IMR-90 (cell line): Measurements from ENCODE around the gene OPCML.

Source experiments
- BHLHE40 ChIP-seq: fragments of 150-350 bp; IDR thresholded peaks from 2 replicates; pipeline ENCODE4 v1.6.1; 2016; ENCODE audit warnings: mild to moderate bottlenecking, low read depth, low read length
- CEBPB ChIP-seq: IDR thresholded peaks from 2 replicates; pipeline ENCODE4 v1.6.1; 2012; ENCODE audit warnings: low read depth, low read length, improper control_type of control experiment
- CHD1 ChIP-seq: IDR thresholded peaks from 2 replicates; pipeline ENCODE4 v1.6.1; 2012; ENCODE audit warnings: low read depth, low read length, improper control_type of control experiment
- CTCF ChIP-seq: conservative IDR thresholded peaks from 2 replicates; pipeline ENCODE4 v1.5.1; 2012; ENCODE audit warnings: mild to moderate bottlenecking, low read depth, low read length, improper control_type of control experiment
- ELK1 ChIP-seq: fragments of 150-350 bp; IDR thresholded peaks from 2 replicates; pipeline ENCODE4 v1.6.1; 2016; ENCODE audit warnings: low read depth, mild to moderate bottlenecking, low read length, moderate library complexity, borderline replicate concordance
- MAFK ChIP-seq: IDR thresholded peaks from 2 replicates; pipeline ENCODE4 v1.6.1; 2012; ENCODE audit warnings: low read depth, low read length, improper control_type of control experiment
- MXI1 ChIP-seq: IDR thresholded peaks from 2 replicates; pipeline ENCODE4 v1.6.1; 2012; ENCODE audit warnings: low read depth, mild to moderate bottlenecking, low read length, moderate library complexity, borderline replicate concordance
- POLR2A ChIP-seq: IDR thresholded peaks from 2 replicates; pipeline ENCODE4 v1.6.1; 2012; ENCODE audit warnings: mild to moderate bottlenecking, low read depth, low read length
- RAD21 ChIP-seq: IDR thresholded peaks from 2 replicates; pipeline ENCODE4 v1.6.1; 2012; ENCODE audit warnings: low read length, improper control_type of control experiment
- RCOR1 ChIP-seq: IDR thresholded peaks from 2 replicates; pipeline ENCODE4 v1.6.1; 2012; ENCODE audit warnings: mild to moderate bottlenecking, low read length, improper control_type of control experiment; ENCODE audit not compliant: insufficient replicate concordance
- RFX5 ChIP-seq: IDR thresholded peaks from 2 replicates; pipeline ENCODE4 v1.8.0; 2012; ENCODE audit warnings: low read depth, mild to moderate bottlenecking, low read length, moderate library complexity
- USF2 ChIP-seq: fragments of 150-350 bp; IDR thresholded peaks from 2 replicates; pipeline ENCODE4 v1.6.1; 2017; ENCODE audit warnings: mild to moderate bottlenecking, antibody characterized with exemption, low read length, low read depth

GRCh38 chr11:132944569-132944944, 587.7 kb downstream of the OPCML start:
- TF ChIP-seq CTCF, result no peak
- no peak for TF ChIP-seq RFX5
- no peak for TF ChIP-seq POLR2A
- no peak for TF ChIP-seq BHLHE40
- TF ChIP-seq ELK1, result no peak
- no peak for TF ChIP-seq MAFK
- TF ChIP-seq MXI1, result no peak
- no peak for TF ChIP-seq RAD21
- TF ChIP-seq USF2, result no peak
- no peak for TF ChIP-seq CEBPB
- no peak for TF ChIP-seq RCOR1
- TF ChIP-seq CHD1, result no peak
